Mucosa of rectum (tissue), 2 donors: ENCODE data around the gene SLC39A7.

Experiments
- H3K27ac ChIP-seq, 2 donors: one replicate each; pipeline ENCODE4 v1.7.0; 2013; ENCODE audit warnings: inconsistent platforms in 2 of 2, low read depth in 2 of 2, low read length in 2 of 2
- H3K27me3 ChIP-seq, 2 donors: one replicate each; pipeline ENCODE4 v1.7.0; 2013; ENCODE audit warnings: low read length in 2 of 2; ENCODE audit not compliant: control insufficient read depth in 2 of 2, insufficient read depth in 2 of 2
- H3K36me3 ChIP-seq, 2 donors: one replicate each; pipeline ENCODE4 v1.7.0; 2013; ENCODE audit warnings: low read length in 2 of 2; ENCODE audit not compliant: control insufficient read depth in 2 of 2, insufficient read depth in 2 of 2
- H3K4me1 ChIP-seq, 2 donors: one replicate each; pipeline ENCODE4 v1.7.0; 2013; ENCODE audit warnings: low read length in 2 of 2, mild to moderate bottlenecking in 1 of 2; ENCODE audit not compliant: control insufficient read depth in 2 of 2, insufficient read depth in 2 of 2
- H3K4me3 ChIP-seq, 2 donors: one replicate each; pipeline ENCODE4 v1.7.0; 2013; ENCODE audit warnings: low read length in 2 of 2
- H3K9ac ChIP-seq, 2 donors: one replicate each; pipeline ENCODE4 v1.7.0; 2013; ENCODE audit warnings: low read length in 2 of 2, low read depth in 1 of 2, mild to moderate bottlenecking in 1 of 2
- H3K9me3 ChIP-seq, 2 donors: one replicate each; pipeline ENCODE4 v1.7.0; 2013; ENCODE audit warnings: low read length in 2 of 2; ENCODE audit not compliant: control insufficient read depth in 2 of 2
- donor health status: healthy.
- donor health status: Normal muscosa, but diverticular disease.

SLC39A7 gene

GRCh38 chr6:33170176-33171015 lies 30.3 kb upstream of the SLC39A7 start:
- no peak overlapping the region for H3K9ac ChIP-seq
- H3K36me3 ChIP-seq, result no peaks in the 10 kb centered on the region
- peaks cover 2 to 6% of the 10 kb centered on the region in 2 donors for H3K27me3 ChIP-seq
- no peak overlapping the region for H3K27ac ChIP-seq
- H3K4me1 ChIP-seq, result no peaks in the 10 kb centered on the region
- H3K9me3 ChIP-seq, result no peaks in the 10 kb centered on the region
- no peak overlapping the region for H3K4me3 ChIP-seq

GRCh38 chr6:33171016-33171879 lies 29.4 kb upstream of the SLC39A7 start:
- Histone ChIP-seq H3K27me3 (peaks cover 2 to 6% of the 10 kb centered on the region in 2 donors), H3K4me3 (no peak overlapping the region), H3K36me3 (no peaks in the 10 kb centered on the region), H3K27ac (no peak overlapping the region), H3K4me1 (no peaks in the 10 kb centered on the region), H3K9ac (no peak overlapping the region), H3K9me3 (no peaks in the 10 kb centered on the region)

- Histone ChIP-seq H3K9me3 (no peaks in the 10 kb centered on the region), H3K4me3 (no peak overlapping the region), H3K27me3 (peaks cover 2 to 6% of the 10 kb centered on the region in 2 donors), H3K9ac (no peak overlapping the region), H3K27ac (no peak overlapping the region), H3K36me3 (no peaks in the 10 kb centered on the region), H3K4me1 (no peaks in the 10 kb centered on the region)
These were observed 28.6 kb upstream of the SLC39A7 start for GRCh38 chr6:33171880-33172687.

- Histone ChIP-seq H3K4me1 (no peaks in the 10 kb centered on the region), H3K27me3 (peaks cover 2 to 6% of the 10 kb centered on the region in 2 donors)
These were observed 27.8 kb upstream of the SLC39A7 start for GRCh38 chr6:33172688-33173534.

GRCh38 chr6:33173535-33174180 lies 27.0 kb upstream of the SLC39A7 start:
- Histone ChIP-seq H3K9ac (no peak overlapping the region), H3K4me3 (no peak overlapping the region), H3K4me1 (no peaks in the 10 kb centered on the region), H3K9me3 (no peaks in the 10 kb centered on the region), H3K27ac (no peak overlapping the region), H3K36me3 (no peaks in the 10 kb centered on the region), H3K27me3 (peaks cover 2 to 6% of the 10 kb centered on the region in 2 donors)

More at GRCh38 chr6:33172688-33173534, 27.8 kb upstream of the SLC39A7 start:
- Histone ChIP-seq H3K4me3 (no peak overlapping the region), H3K9ac (no peak overlapping the region), H3K9me3 (no peaks in the 10 kb centered on the region), H3K36me3 (no peaks in the 10 kb centered on the region), H3K27ac (no peak overlapping the region)

GRCh38 chr6:33174784-33175183 lies 25.9 kb upstream of the SLC39A7 start:
- peaks cover 2 to 6% of the 10 kb centered on the region in 2 donors for H3K27me3 ChIP-seq
- H3K4me3 ChIP-seq, result no peak overlapping the region
- H3K9me3 ChIP-seq, result no peaks in the 10 kb centered on the region
- H3K36me3 ChIP-seq, result no peaks in the 10 kb centered on the region
- no peak overlapping the region for H3K27ac ChIP-seq
- H3K9ac ChIP-seq, result no peak overlapping the region
- H3K4me1 ChIP-seq, result no peaks in the 10 kb centered on the region

GRCh38 chr6:33175436-33176069 lies 25.1 kb upstream of the SLC39A7 start:
- H3K27ac ChIP-seq, result no peak overlapping the region
- H3K4me3 ChIP-seq, result no peak overlapping the region
- peaks cover 2 to 6% of the 10 kb centered on the region in 2 donors for H3K27me3 ChIP-seq
- no peaks in the 10 kb centered on the region for H3K4me1 ChIP-seq
- H3K9me3 ChIP-seq, result no peaks in the 10 kb centered on the region
- H3K9ac ChIP-seq, result no peak overlapping the region
- H3K36me3 ChIP-seq, result no peaks in the 10 kb centered on the region

- no peak overlapping the region for H3K27ac ChIP-seq
- H3K4me1 ChIP-seq, result no peaks in the 10 kb centered on the region
- H3K9ac ChIP-seq, result no peak overlapping the region
- no peak overlapping the region for H3K4me3 ChIP-seq
- no peaks in the 10 kb centered on the region for H3K9me3 ChIP-seq
- H3K36me3 ChIP-seq, result no peaks in the 10 kb centered on the region
- peaks cover 2 to 6% of the 10 kb centered on the region in 2 donors for H3K27me3 ChIP-seq
These were observed 23.8 kb upstream of the SLC39A7 start for GRCh38 chr6:33176906-33177305.
